NCI-H2107 treated with DMSO at 0.1 percent for 48 hours (cell line): ENCODE measurements around the gene REST.
"Not testable (repeated sequence)": the region's sequence is repeated elsewhere in the genome, so short reads cannot be mapped to it uniquely, and the experiment has no call there.

Experiments used
- DNase-seq: peaks from one replicate; lab custom pipeline; 2025; ENCODE audit not compliant: unreplicated experiment; lab: John Stamatoyannopoulos, UW

The REST gene

GRCh38 chr4:56909086-56909894 is 1.6 kb downstream of the REST start:
- DNase-seq, result no peak

DNA sequence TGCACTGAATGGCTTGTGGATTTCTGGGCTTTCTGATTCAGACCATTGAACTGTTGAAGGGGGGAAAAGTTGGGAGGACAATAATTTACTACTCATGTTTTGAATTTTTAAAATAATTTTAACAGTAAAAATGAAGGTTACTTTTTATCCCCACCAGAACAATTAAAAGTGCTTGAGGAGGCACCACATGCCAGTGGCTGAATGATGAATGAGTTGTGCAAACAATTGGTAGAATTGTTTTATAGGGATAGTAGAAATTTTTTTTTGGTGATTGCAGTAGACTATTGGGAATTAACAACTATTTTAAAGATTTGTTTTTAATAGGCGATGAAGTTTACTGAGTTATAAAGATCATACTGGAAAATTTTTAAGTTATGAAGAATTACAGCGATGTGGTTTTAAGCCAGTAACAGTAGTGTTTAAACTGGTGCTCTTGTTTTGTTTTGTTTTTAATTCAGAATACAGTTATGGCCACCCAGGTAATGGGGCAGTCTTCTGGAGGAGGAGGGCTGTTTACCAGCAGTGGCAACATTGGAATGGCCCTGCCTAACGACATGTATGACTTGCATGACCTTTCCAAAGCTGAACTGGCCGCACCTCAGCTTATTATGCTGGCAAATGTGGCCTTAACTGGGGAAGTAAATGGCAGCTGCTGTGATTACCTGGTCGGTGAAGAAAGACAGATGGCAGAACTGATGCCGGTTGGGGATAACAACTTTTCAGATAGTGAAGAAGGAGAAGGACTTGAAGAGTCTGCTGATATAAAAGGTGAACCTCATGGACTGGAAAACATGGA is 2.7 kb downstream of the REST start:
- DNase-seq, result no peak

DNA sequence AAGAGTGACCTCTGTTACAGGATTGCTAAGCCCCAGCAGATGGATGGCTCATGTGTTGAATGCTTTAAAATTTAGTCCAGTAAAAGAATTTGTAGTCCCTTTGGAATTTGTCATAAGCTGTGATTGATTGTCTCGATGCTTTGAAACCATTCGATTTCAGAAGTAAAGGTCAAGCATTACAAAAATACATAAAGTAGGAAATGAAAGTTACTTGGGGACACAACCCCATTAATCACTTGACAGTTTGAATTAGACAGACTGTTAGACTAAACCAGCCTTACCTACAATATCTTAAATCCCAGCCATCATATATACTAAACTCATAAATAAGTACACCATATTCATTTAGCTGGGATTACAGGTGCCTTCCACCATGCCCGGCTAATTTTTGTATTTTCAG is 6.6 kb downstream of the REST start:
- DNase-seq, result no peak

- not testable (repeated sequence) for DNase-seq
These were observed 7.3 kb downstream of the REST start for GRCh38 chr4:56914977-56915376.

GRCh38 chr4:56927196-56927595 is 19.5 kb downstream of the REST start:
- no peak for DNase-seq

GRCh38 chr4:56930638-56931037 is 22.9 kb downstream of the REST start:
- no peak for DNase-seq

DNA sequence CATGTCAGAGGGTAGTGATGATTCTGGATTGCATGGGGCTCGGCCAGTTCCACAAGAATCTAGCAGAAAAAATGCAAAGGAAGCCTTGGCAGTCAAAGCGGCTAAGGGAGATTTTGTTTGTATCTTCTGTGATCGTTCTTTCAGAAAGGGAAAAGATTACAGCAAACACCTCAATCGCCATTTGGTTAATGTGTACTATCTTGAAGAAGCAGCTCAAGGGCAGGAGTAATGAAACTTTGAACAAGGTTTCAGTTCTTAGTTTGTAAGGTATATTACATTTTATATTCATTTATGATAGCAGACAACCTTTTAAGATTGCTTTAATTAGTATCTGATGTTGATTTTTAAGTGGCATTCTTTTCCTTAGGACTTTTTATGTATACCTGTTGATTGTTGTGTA is 24.2 kb downstream of the REST start:
- DNase-seq, result no peak

DNA sequence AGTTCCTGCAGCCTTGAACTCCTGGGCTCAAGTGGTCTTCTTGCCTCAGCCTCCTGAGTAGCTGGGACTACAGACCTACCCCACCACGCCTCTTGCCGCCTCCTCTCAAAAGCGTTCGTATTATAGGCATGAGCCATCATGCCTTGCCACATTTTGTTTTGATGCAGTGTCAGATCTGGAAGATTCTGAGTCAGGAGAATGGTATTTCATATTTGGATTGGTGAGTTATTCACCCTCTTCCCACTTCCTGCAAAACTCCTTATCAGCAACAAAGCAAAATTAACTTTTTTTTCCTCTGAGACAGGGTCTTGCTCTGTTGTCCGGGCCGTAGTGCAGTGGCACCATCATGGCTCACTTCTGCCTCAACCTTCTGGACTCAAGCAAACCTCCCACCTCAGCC is 29.6 kb downstream of the REST start:
- DNase-seq, result no peak

GRCh38 chr4:56939826-56940225 is 32.1 kb downstream of the REST start:
- not testable (repeated sequence) for DNase-seq

GRCh38 chr4:56940403-56940802 is 32.7 kb downstream of the REST start:
- no peak for DNase-seq

GRCh38 chr4:56940971-56941370 is 33.3 kb downstream of the REST start:
- DNase-seq, result no peak

GRCh38 chr4:56941403-56941802 is 33.7 kb downstream of the REST start:
- no peak for DNase-seq

DNA sequence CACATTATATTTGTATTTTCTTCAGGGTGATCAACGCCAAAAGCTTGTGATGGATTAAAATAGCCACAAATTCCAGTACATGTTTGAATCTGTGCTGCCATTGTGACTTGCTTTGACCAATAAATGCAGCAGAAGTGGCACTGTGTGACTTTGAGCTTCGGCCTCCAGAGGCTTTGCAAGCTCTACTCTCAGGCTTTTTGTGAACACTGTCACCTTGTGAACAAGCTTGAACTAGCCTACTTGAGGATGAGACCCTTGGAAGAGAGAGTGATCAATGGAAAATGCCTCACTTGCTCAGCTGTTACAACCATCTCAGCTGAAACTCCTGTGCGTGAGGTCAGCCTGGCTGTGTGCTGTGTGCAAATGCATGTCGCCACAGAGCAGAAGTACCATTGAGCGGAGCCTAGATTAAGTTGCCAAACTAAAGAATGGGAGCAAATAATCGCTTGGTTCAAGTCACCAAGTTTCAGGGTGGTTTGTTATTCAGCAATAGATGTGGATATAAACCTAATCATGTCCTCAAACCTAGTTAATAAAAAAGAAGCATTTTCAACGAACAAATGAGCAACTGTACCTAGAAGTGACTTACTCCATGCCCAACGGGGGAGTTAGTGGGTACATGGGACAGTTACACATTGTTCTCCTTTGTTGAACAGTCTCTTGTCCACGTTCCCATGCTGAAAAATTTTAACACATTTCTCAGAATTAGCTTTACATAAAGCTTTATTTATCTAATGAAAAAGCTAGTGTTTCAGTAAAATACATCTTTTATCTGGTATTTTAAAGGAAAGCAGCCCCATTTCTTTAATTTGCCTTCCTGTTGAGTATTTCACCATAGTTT is 46.2 kb downstream of the REST start:
- no peak for DNase-seq

GRCh38 chr4:56958111-56958517 is 50.4 kb downstream of the REST start:
- DNase-seq, result peak; percentile 38

DNA sequence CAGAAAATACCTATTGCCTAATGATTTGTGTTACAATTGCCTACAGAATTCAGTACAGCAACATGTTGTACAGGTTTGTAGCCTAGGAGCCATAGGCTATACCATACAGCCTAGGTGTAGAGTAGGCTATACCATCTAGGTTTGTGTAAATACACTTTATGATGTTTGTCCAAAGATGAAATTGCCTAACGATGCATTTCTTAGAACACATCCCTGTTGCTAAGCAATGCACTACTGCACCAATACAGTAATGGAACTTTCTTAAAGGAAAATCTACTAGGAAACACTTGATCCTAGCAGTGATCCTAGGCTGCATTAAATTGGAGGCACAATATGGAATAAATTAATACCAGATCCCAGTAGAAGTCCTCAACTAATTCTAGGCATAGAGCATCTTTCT is 51.4 kb downstream of the REST start:
- DNase-seq, result no peak

GRCh38 chr4:56961107-56961500 is 53.4 kb downstream of the REST start:
- no peak for DNase-seq

GRCh38 chr4:56971383-56971782 is 63.7 kb downstream of the REST start:
- no peak for DNase-seq

DNA sequence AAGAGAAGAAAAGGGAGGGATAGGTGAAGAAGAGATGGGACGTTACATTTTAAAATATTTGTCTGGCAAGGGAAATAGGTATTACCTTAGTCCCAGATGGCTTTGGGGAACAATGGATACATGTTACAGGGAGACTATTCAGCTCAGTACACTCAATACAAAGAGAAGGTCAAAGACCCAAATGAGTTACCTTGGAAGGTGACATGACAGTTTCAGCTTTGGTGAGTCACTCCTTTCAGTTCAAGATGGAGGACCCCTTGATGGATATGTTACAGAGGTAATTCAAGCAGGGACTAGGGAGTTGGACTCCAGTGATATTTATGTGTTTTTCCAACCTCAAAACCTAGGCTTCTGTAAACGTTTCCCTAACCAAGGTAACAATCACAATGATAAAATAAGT is 64.7 kb downstream of the REST start:
- DNase-seq, result no peak

DNA sequence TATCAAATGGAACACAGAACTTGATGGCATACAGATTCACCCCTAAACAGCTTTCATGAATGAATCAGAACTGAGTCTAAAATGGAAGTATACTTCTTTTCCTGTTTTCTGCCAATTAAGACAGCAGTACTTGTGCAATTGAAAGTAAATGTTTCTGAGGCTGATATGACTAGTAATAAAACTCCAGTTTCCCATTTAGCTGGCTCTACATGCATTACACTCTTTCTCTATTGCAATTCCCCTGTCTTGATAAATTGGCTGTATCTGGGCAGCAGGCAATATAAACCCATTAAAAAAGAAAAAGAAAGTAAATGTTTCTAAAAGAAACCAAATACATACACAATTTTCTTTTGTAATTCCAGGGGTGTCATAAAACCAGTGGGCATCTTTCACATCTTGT is 65.1 kb downstream of the REST start:
- DNase-seq, result no peak

GRCh38 chr4:56973336-56973735 is 65.6 kb downstream of the REST start:
- DNase-seq, result no peak

DNA sequence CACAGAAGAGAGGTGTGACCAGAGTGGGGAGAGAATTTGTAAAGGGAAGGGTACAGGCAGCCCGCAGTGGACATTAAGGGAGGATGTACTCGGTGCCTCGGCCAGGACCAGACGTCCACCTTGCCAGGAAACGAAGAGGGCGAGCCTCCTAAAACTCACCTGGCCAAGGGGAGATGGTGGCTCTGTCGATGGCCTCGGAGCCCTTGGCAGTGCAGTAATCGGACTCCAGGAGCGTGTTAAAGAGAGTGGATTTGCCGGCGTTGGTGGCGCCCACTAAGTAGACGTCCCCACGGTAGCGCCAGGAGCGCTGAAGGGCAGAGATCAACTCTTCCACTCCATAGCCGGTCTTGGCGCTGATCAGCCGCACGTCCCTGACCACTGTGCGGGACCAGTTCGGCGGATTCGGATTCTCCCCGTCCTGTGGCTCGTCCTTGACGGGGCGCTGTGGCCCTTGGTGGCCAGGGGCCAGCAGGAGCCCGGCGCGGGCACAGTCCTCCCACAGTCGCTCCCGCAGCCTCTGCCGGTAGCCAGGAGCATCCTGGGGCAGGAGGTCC is 68.7 kb downstream of the REST start:
- DNase-seq, result no peak
